Adrenal gland (tissue), 12 donors: ENCODE results near the gene OR1D5. TPM values are rescaled to one million over a fixed set of nuclear protein-coding genes. Genes with fewer than 3 reads are reported as not detected.

Source experiments
- DNase-seq, 7 donors: peaks; one replicate each; pipeline ENCODE4 v3.0.0-alpha.2; 2019 to 2020
- H3K27ac ChIP-seq, 5 donors: fragments of 200-600 bp; sonication (generic) in 4 of 5; 1 replicate in 3 of 5; 2 replicates in 2 of 5; pipeline versions ENCODE4 v1.5.1 to v1.8.0; 2016 to 2020; ENCODE audit warnings: mild to moderate bottlenecking in 1 of 5
- H3K27me3 ChIP-seq: fragments of 200-600 bp; 2 replicates; pipeline ENCODE4 v1.8.0; 2021
- H3K36me3 ChIP-seq, 2 donors: fragments of 200-600 bp; replicated peaks in 1 of 2; 1 replicate in 1 of 2; 2 replicates in 1 of 2; pipeline versions ENCODE4 v1.5.1 to v1.8.0; 2018 to 2022
- H3K4me1 ChIP-seq, 2 donors: fragments of 200-600 bp; replicated peaks in 1 of 2; 1 replicate in 1 of 2; 2 replicates in 1 of 2; pipeline versions ENCODE4 v1.5.1 to v1.8.0; 2018 to 2021
- H3K4me3 ChIP-seq, 4 donors: fragments of 200-600 bp; sonication (generic) in 3 of 4; one replicate each; pipeline ENCODE4 v1.5.1; 2016 to 2018
- H3K9me3 ChIP-seq, 3 donors: fragments of 200-600 bp; sonication (generic) in 1 of 3; replicated peaks in 1 of 3; 1 replicate in 2 of 3; 2 replicates in 1 of 3; pipeline versions ENCODE4 v1.5.1 to v1.8.0; 2016 to 2021
- POLR2A ChIP-seq, 2 donors: fragments of 450-650 bp; IDR thresholded peaks; one replicate each; pipeline ENCODE4 v1.6.1; 2017; ENCODE audit warnings: antibody characterized with exemption in 2 of 2, mild to moderate bottlenecking in 2 of 2, moderate library complexity in 1 of 2
- WGBS, 4 donors: extraction: QIAGEN DNeasy Blood & Tissue Kit in 2 of 4; methylation state at CpG; one replicate each; pipeline versions ENCODE4 v1.1.5 to v1.1.7; 2013 to 2017; 5-methylcytosine and 5-hydroxymethylcytosine counted together
- intact Hi-C, 2 donors: fragments of 100-400 bp; cut with DNase I; formaldehyde crosslinking; loops; one replicate each; pipeline versions ENCODE4 v1.14.1 to v1.15.0; 2022 to 2023
- polyA plus RNA-seq, 3 donors: library from polyadenylated mRNA; stranded (reverse); fragments of 200-250 nt in 2 of 3; fragments of 350-450 nt in 1 of 3; fragmentation: Illumina TruSeq in 1 of 3; extraction: RNeasy Lipid Tissue Mini Kit (QIAGEN cat#74804) in 1 of 3; gene quantifications; one replicate each; pipeline ENCODE4 v1.2.3, GENCODE V29; 2013 to 2014
- total RNA-seq, 9 donors: library from RNA; depleted of rRNA in 4 of 9; stranded (reverse); fragments of >200 nt in 4 of 9; fragments of 120-200 nt in 1 of 9; fragmentation: NEBNext Ultra II Directional in 1 of 9; extraction: Animal tissue kit (Norgen Biotek cat#: 25700) in 1 of 9; gene quantifications; one replicate each; pipeline versions ENCODE4 v1.1.0 to v1.2.4, GENCODE V29; 2013 to 2023
- TF ChIP-seq, protein P1 (sequence below), 6 experiments: fragments of 450-650 bp in 4 of 6; fragments of 200-600 bp in 2 of 6; sonication (generic) in 1 of 6; IDR thresholded peaks; 1 replicate in 5 of 6; 2 replicates in 1 of 6; pipeline versions ENCODE4 v1.5.1 to v1.8.0; 2016 to 2021; ENCODE audit warnings: antibody characterized with exemption in 6 of 6, mild to moderate bottlenecking in 2 of 6, moderate library complexity in 1 of 6
- donor health status: healthy with polysubstance abuse.
- donor health status: Bipolar disorder and iron deficiency.
- donor health status: DM: yes; HTN: yes; CAD: no.
- donor health status: DM: no; HTN: no; CAD: no.
- donor health status: DM: no; HTN: no; CAD: no.
- donor health status: DM: yes; HTN: yes; CAD: no.

Gene OR1D5
- total and polyA plus RNA-seq, 12 donors = not detected

DNA sequence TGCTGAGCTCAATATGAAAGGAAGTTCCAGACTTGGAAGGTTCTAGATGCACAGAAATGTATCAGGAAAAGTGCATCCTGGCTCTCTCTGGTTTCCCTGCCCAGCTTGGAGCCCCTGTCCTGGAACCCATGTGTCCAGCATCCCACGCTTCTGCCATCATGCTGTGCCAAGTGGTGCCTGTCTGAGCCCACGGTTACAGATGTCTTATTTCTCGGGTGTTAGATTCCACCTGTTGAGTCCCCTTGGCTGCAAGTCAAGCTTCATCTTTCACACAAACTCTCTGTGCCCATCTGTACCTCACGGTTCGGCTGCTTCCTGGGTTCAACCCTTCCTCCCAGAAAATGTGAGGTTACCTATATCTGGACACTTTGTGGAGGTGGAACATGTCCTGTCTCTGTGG, 22.5 kb downstream of the OR1D5 start:
- Histone ChIP-seq H3K9me3 (no peaks in the 10 kb centered on the region), H3K27ac (no peak overlapping the region), H3K4me3 (no peak overlapping the region), H3K4me1 (no peaks in the 10 kb centered on the region), H3K36me3 (no peaks in the 10 kb centered on the region), H3K27me3 (no peaks in the 10 kb centered on the region)
- intact Hi-C loops = no loop called here
- TF ChIP-seq, protein P1, sequence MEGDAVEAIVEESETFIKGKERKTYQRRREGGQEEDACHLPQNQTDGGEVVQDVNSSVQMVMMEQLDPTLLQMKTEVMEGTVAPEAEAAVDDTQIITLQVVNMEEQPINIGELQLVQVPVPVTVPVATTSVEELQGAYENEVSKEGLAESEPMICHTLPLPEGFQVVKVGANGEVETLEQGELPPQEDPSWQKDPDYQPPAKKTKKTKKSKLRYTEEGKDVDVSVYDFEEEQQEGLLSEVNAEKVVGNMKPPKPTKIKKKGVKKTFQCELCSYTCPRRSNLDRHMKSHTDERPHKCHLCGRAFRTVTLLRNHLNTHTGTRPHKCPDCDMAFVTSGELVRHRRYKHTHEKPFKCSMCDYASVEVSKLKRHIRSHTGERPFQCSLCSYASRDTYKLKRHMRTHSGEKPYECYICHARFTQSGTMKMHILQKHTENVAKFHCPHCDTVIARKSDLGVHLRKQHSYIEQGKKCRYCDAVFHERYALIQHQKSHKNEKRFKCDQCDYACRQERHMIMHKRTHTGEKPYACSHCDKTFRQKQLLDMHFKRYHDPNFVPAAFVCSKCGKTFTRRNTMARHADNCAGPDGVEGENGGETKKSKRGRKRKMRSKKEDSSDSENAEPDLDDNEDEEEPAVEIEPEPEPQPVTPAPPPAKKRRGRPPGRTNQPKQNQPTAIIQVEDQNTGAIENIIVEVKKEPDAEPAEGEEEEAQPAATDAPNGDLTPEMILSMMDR (IDR thresholded peaks at IDR 0.05) = no peak
- TF ChIP-seq POLR2A (IDR thresholded peaks at IDR 0.05) = no peak
- DNase-seq = no peak
- WGBS, 4 donors = 78 to 90% (median 86%) methylated on average over 5 of the region's 5 CpGs

DNA sequence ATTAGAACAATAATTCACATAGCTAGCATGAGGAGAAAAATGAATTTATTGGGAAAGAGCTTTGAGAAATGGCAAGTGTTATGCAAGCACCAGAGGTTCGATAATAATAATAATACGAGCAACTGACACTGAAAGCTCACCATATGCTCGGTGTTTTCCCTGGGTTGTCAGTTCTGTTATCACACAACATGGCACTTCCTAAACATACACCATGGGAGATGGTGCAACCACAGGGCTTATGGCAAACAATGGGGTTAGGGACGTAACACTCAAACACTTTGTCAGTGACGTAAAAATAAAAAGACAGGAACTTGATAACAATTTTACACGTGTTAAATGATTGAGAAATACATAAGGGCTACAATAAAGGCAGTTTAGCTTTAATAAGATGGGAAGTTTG, 23.7 kb downstream of the OR1D5 start:
- no peaks in the 10 kb centered on the region for H3K27me3 ChIP-seq
- 49 to 67% (median 57%) methylated on average over 6 of the region's 6 CpGs for WGBS, 4 donors
- no peak overlapping the region for H3K4me3 ChIP-seq
- no peak overlapping the region for H3K27ac ChIP-seq
- no peaks in the 10 kb centered on the region for H3K4me1 ChIP-seq
- DNase-seq = no peak
- H3K9me3 ChIP-seq = no peaks in the 10 kb centered on the region
- intact Hi-C loops = no loop called here
- H3K36me3 ChIP-seq = no peaks in the 10 kb centered on the region
- TF ChIP-seq, protein P1 (IDR thresholded peaks at IDR 0.05) = no peak
- no peak for TF ChIP-seq POLR2A (IDR thresholded peaks at IDR 0.05)

DNA sequence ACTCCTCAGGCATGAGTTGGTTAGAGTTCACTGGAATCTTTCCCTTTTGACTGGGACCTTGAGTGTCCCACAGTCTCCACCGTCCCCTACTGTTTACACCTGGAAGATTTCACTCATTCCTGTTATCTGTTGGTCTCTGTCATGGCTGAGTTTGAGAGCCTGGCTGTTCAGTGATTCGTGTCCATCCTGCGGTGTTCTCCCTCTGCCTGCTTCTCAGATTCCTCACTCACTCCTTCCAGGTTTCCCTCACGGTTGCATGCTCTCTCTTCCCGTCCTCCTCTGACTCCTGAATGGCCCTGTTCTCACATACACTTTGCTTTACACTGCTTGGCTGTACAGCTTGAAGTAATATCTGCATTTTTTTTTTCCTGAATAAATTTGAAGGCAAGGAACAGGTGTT, 24.5 kb downstream of the OR1D5 start:
- Histone ChIP-seq H3K27ac (no peak overlapping the region), H3K4me3 (no peak overlapping the region), H3K27me3 (no peaks in the 10 kb centered on the region), H3K9me3 (no peaks in the 10 kb centered on the region), H3K36me3 (no peaks in the 10 kb centered on the region), H3K4me1 (no peaks in the 10 kb centered on the region)
- 51 to 65% (median 58%) methylated on average over 5 of the region's 5 CpGs for WGBS, 4 donors
- TF ChIP-seq, protein P1 (IDR thresholded peaks at IDR 0.05) = no peak
- TF ChIP-seq POLR2A (IDR thresholded peaks at IDR 0.05) = no peak
- intact Hi-C loops = no loop called here
- peak in 1 of 7 donors; percentile 35 for DNase-seq

DNA sequence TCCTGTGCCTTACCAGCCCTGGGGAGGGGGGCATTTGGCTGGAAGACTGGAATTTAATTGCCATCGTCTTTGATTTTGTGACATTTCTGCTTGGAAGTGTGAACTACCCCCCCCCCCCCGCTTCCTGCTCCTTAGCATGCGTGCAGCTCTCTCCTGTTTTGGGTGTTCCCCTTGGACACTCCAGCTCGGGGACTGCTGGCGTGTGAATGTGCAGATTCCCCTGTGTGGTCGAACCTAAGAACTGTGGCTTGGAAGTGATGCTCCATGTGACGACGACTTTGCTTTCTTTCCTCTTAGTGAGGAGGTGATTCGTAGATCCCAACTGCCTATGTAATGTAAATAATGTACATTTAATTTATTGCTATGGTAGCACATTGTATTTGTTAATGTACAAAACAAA, 26.1 kb downstream of the OR1D5 start:
- intact Hi-C loops = no loop called here
- WGBS, 4 donors = 62 to 76% (median 69%) methylated on average over 9 of the region's 9 CpGs

More for the DNA sequence above, 26.1 kb downstream of the OR1D5 start:
- no peaks in the 10 kb centered on the region for H3K36me3 ChIP-seq
- no peaks in the 10 kb centered on the region for H3K4me1 ChIP-seq
- H3K9me3 ChIP-seq = no peaks in the 10 kb centered on the region
- H3K27me3 ChIP-seq = no peaks in the 10 kb centered on the region
- no peak for TF ChIP-seq POLR2A (IDR thresholded peaks at IDR 0.05)
- TF ChIP-seq, protein P1 (IDR thresholded peaks at IDR 0.05) = no peak
- no peak overlapping the region for H3K4me3 ChIP-seq
- H3K27ac ChIP-seq = no peak overlapping the region
- DNase-seq = peak in 1 of 7 donors; percentile 25
